ENCODE data around the gene MTHFS. TPM values are rescaled to one million over a fixed set of nuclear protein-coding genes. Genes with fewer than 3 reads are reported as not detected.

Gene MTHFS
- total and polyA plus RNA-seq, 5 donors from 2014 or later: 12.6 to 88.5 (median 78.7) TPM

DNA sequence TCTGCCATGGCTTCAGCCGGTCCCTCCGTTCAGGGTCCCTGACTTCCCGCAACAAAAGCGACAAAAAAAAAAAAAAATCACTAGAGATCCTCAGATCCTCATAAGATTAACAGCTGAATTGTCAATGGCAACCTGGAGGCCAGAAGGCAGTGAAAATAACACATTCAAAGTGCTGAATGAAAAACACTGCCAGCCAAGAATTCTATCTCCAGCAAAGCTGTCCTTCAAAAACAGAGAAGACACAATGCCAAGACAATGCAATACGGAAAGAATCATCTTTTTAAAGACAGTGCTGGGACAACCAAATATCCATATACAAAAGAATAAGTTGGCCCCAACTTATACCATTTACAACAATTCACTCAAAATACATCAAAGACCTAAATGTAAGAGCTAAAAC lies 21.6 kb downstream of the MTHFS start:
- peaks cover 9% of the 10 kb centered on the region for H3K4me1 ChIP-seq (ENCODE audit: control insufficient read depth, insufficient read depth, low read length, poor library complexity, severe bottlenecking)
- Mint-ChIP-seq H3K27me3 (no peaks in the 10 kb centered on the region), H3K4me1 (peaks cover 11 to 26% (median 22%) of the 10 kb centered on the region in 4 donors), H3K4me3 (no peak overlapping the region), H3K9me3 (peaks cover 4 to 54% (median 24%) of the 10 kb centered on the region in 7 donors), H3K27ac (no peak overlapping the region), H3K36me3 (peaks cover 80% of the 10 kb centered on the region)
- peaks cover 37 to 53% of the 10 kb centered on the region in 2 experiments for H3K9me3 ChIP-seq (ENCODE audit: control insufficient read depth in 2 of 2, low read length in 2 of 2)
- ATAC-seq (ENCODE audit: low read depth in 2 of 2) (no peak), DNase-seq (no peak)
- H3K4me3 ChIP-seq (ENCODE audit: low read depth, low read length): no peak overlapping the region
- no peaks in the 10 kb centered on the region for H3K27me3 ChIP-seq (ENCODE audit: control insufficient read depth, insufficient read depth, low read length)
- H3K36me3 ChIP-seq (ENCODE audit: control insufficient read depth, insufficient read depth, low read length): peaks cover 55% of the 10 kb centered on the region
- H3K27ac ChIP-seq (ENCODE audit: insufficient read depth, low read length, poor library complexity, severe bottlenecking): no peak overlapping the region

DNA sequence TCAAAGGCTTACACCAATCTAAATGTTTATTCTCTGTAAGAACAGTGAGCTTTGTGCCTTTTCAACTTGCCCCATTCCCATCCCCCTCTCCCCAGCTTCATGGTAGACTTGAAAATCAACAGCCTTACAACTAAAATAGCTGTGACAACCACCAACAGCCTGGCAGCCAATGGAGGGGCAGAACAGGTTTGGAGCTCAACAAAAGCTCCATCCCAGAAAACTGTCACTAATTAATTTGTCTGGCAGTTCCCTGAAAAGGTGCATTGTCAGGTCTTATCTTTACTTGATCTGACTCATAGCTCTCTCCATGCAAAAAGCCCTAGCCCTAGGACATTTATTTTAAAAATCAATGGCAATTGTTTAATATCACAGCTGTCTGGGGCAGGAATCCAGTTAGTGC lies 22.6 kb downstream of the MTHFS start:
- Histone ChIP-seq H3K4me3 (ENCODE audit: low read depth, low read length) (no peak overlapping the region), H3K4me1 (ENCODE audit: control insufficient read depth, insufficient read depth, low read length, poor library complexity, severe bottlenecking) (peaks cover 9% of the 10 kb centered on the region), H3K27me3 (ENCODE audit: control insufficient read depth, insufficient read depth, low read length) (no peaks in the 10 kb centered on the region), H3K9me3 (ENCODE audit: control insufficient read depth in 2 of 2, low read length in 2 of 2) (peaks cover 35 to 47% of the 10 kb centered on the region in 2 experiments), H3K27ac (ENCODE audit: insufficient read depth, low read length, poor library complexity, severe bottlenecking) (no peak overlapping the region), H3K36me3 (ENCODE audit: control insufficient read depth, insufficient read depth, low read length) (peaks cover 48% of the 10 kb centered on the region)
- no peaks in the 10 kb centered on the region for H3K27me3 Mint-ChIP-seq
- H3K4me3 Mint-ChIP-seq: no peak overlapping the region
- DNase-seq (no peak), ATAC-seq (ENCODE audit: low read depth in 2 of 2) (no peak)
- peaks cover 76% of the 10 kb centered on the region for H3K36me3 Mint-ChIP-seq
- H3K27ac Mint-ChIP-seq: no peak overlapping the region
- H3K9me3 Mint-ChIP-seq: peaks cover 0 to 45% (median 18%) of the 10 kb centered on the region in 7 donors
- peaks cover 12 to 26% (median 23%) of the 10 kb centered on the region in 4 donors for H3K4me1 Mint-ChIP-seq

DNA sequence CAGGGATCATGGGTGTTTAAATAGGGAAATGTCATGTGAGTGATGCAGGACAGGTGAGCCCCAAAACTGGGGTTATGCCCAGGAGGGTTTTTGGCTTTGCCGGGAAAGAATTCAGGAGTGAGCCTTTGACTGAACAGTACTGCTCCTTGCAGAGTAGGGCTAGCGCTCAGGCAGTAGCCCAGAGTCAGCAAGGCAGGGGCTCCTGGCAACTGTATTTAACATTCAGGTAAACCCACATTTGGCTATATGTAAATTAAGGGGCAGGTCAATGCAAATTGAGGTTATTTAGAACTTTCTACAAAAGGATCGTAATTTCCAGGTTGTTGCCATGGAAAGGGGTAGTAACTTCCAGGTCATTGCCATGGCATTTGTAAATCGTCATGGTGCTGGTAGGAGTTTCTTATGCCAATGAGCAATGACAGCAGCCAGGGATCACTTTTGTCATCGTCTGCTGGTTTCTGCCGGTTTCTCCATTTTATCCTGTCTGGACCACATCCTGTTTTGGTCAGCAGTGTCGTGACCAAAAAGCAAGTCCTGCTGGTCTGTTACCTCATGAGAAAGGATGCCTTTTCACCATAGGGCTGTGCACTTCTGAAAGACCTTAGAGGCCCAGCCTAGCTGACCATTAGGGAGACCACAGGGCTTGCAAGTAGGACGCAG lies 24.3 kb downstream of the MTHFS start:
- Histone ChIP-seq H3K27ac (ENCODE audit: insufficient read depth, low read length, poor library complexity, severe bottlenecking) (no peak overlapping the region), H3K4me1 (ENCODE audit: control insufficient read depth, insufficient read depth, low read length, poor library complexity, severe bottlenecking) (peaks cover 9% of the 10 kb centered on the region), H3K4me3 (ENCODE audit: low read depth, low read length) (no peak overlapping the region), H3K9me3 (ENCODE audit: control insufficient read depth in 2 of 2, low read length in 2 of 2) (peaks cover 20 to 29% of the 10 kb centered on the region in 2 experiments), H3K27me3 (ENCODE audit: control insufficient read depth, insufficient read depth, low read length) (no peaks in the 10 kb centered on the region), H3K36me3 (ENCODE audit: control insufficient read depth, insufficient read depth, low read length) (peaks cover 49% of the 10 kb centered on the region)
- Mint-ChIP-seq H3K4me3 (peak overlapping the region in 1 of 4 donors; percentile 55), H3K27ac (peak overlapping the region in 2 of 3 donors; percentile 59 to 73), H3K4me1 (peaks cover 17 to 32% (median 29%) of the 10 kb centered on the region in 4 donors), H3K27me3 (no peaks in the 10 kb centered on the region), H3K36me3 (peaks cover 73% of the 10 kb centered on the region), H3K9me3 (peaks cover 0 to 34% (median 18%) of the 10 kb centered on the region in 7 donors)
- ATAC-seq (ENCODE audit: low read depth in 2 of 2): peak; percentile 40 to 66
- DNase-seq: peak; percentile 9 to 54 (median 31)

DNA sequence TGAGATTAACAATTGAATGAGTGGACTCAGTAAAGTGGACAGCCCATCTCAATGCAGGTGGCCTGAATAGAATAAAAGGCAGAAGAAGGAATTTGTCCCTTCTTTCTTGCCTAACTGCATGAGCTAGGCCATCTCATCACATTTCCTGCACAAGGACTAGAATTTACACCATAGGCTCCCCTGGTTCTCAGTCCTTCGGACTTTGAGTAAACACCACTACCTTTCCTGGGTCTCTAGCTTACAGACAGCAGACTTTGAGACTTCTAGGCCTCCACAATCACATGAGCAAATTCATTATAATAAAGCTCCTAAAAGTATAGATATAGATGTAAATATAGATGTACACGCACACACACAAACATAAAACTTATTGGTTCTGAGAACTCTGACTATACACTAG lies 28.3 kb downstream of the MTHFS start:
- H3K27me3 ChIP-seq (ENCODE audit: control insufficient read depth, insufficient read depth, low read length): no peaks in the 10 kb centered on the region
- peaks cover 35% of the 10 kb centered on the region for H3K36me3 ChIP-seq (ENCODE audit: control insufficient read depth, insufficient read depth, low read length)
- ATAC-seq (ENCODE audit: low read depth in 2 of 2) (no peak), DNase-seq (no peak)
- Mint-ChIP-seq H3K27ac (no peak overlapping the region), H3K27me3 (no peaks in the 10 kb centered on the region), H3K4me1 (peaks cover 17 to 37% (median 27%) of the 10 kb centered on the region in 4 donors), H3K9me3 (peaks cover 0 to 1% (median 0%) of the 10 kb centered on the region in 7 donors), H3K36me3 (peaks cover 59% of the 10 kb centered on the region), H3K4me3 (no peak overlapping the region)
- peaks cover 9% of the 10 kb centered on the region for H3K4me1 ChIP-seq (ENCODE audit: control insufficient read depth, insufficient read depth, low read length, poor library complexity, severe bottlenecking)
- no peaks in the 10 kb centered on the region for H3K9me3 ChIP-seq (ENCODE audit: control insufficient read depth in 2 of 2, low read length in 2 of 2)
- H3K4me3 ChIP-seq (ENCODE audit: low read depth, low read length): no peak overlapping the region
- H3K27ac ChIP-seq (ENCODE audit: insufficient read depth, low read length, poor library complexity, severe bottlenecking): no peak overlapping the region

DNA sequence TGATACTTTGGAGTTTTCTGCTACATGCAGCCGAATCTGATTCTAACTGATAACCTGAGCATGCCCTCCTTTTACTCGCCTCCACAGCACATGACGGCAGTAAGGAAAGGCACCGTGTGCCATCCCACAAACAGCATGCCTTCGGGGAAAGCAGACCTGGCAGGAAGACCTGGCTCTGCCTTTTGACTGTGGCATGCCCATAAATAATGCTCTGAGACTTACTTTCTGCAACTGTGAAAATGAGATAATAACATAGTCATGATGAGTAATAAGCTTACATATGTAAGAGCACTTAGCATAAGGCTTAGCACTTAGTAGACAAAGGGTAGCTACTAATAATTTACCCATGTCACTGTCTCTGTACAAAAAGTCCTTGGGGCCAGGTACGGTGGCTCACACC lies 32.9 kb downstream of the MTHFS start:
- Mint-ChIP-seq H3K27me3 (no peaks in the 10 kb centered on the region), H3K9me3 (peaks cover 0 to 1% (median 0%) of the 10 kb centered on the region in 7 donors), H3K4me3 (no peak overlapping the region), H3K36me3 (peaks cover 44% of the 10 kb centered on the region), H3K27ac (no peak overlapping the region), H3K4me1 (peaks cover 13 to 41% (median 19%) of the 10 kb centered on the region in 4 donors)
- H3K4me3 ChIP-seq (ENCODE audit: low read depth, low read length): no peak overlapping the region
- ATAC-seq (ENCODE audit: low read depth in 2 of 2): no peak
- H3K9me3 ChIP-seq (ENCODE audit: control insufficient read depth in 2 of 2, low read length in 2 of 2): no peaks in the 10 kb centered on the region
- no peak overlapping the region for H3K27ac ChIP-seq (ENCODE audit: insufficient read depth, low read length, poor library complexity, severe bottlenecking)
- DNase-seq: no peak
- H3K27me3 ChIP-seq (ENCODE audit: control insufficient read depth, insufficient read depth, low read length): no peaks in the 10 kb centered on the region
- H3K36me3 ChIP-seq (ENCODE audit: control insufficient read depth, insufficient read depth, low read length): peaks cover 23% of the 10 kb centered on the region
- no peaks in the 10 kb centered on the region for H3K4me1 ChIP-seq (ENCODE audit: control insufficient read depth, insufficient read depth, low read length, poor library complexity, severe bottlenecking)

DNA sequence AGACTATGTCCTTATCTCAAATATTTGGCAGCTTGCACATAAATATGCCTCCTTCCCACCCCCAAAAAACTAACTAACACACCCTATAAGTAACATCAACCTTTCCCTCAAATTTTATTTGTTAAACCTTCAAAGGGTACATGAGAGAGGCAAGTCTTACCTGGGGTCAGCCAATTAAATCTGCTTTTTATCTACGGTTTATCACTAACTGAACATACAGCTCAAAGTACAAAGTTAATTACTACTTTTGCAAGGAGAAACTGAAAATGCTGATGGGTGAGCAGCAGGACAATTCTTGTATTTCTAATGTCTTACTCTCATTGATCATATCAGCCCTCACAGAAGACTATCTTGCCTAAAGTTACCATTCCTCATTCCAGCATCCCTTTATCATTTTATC lies 34.6 kb downstream of the MTHFS start:
- Histone ChIP-seq H3K9me3 (ENCODE audit: control insufficient read depth in 2 of 2, low read length in 2 of 2) (no peaks in the 10 kb centered on the region), H3K36me3 (ENCODE audit: control insufficient read depth, insufficient read depth, low read length) (peaks cover 12% of the 10 kb centered on the region), H3K4me3 (ENCODE audit: low read depth, low read length) (no peak overlapping the region), H3K27me3 (ENCODE audit: control insufficient read depth, insufficient read depth, low read length) (no peaks in the 10 kb centered on the region), H3K4me1 (ENCODE audit: control insufficient read depth, insufficient read depth, low read length, poor library complexity, severe bottlenecking) (no peaks in the 10 kb centered on the region), H3K27ac (ENCODE audit: insufficient read depth, low read length, poor library complexity, severe bottlenecking) (no peak overlapping the region)
- H3K36me3 Mint-ChIP-seq: peaks cover 32% of the 10 kb centered on the region
- DNase-seq (no peak), ATAC-seq (ENCODE audit: low read depth in 2 of 2) (no peak)
- peaks cover 0 to 1% (median 0%) of the 10 kb centered on the region in 7 donors for H3K9me3 Mint-ChIP-seq
- H3K27ac Mint-ChIP-seq: no peak overlapping the region
- no peaks in the 10 kb centered on the region for H3K27me3 Mint-ChIP-seq
- H3K4me1 Mint-ChIP-seq: peaks cover 13 to 36% (median 21%) of the 10 kb centered on the region in 4 donors
- no peak overlapping the region for H3K4me3 Mint-ChIP-seq

DNA sequence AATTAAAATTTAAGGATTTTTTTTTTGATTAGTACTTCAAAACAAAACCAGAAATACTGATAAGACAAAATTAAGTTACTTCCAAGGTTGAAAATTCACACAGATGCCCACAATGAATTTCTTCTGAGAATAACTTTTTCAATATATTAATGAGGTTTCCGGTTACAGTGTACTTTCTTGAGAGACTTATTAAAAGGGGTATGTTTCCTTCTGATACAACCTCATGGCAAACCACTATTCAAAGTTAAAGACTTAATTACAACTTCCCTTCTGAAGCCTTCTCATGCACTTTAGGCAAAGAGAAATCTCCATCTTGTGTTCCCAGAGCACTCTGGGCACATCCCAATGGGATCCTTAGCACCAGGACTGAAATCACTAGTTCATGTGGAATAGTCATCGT lies 36.2 kb downstream of the MTHFS start:
- Mint-ChIP-seq H3K36me3 (peaks cover 30% of the 10 kb centered on the region), H3K27ac (no peak overlapping the region), H3K4me1 (peaks cover 13 to 34% (median 25%) of the 10 kb centered on the region in 4 donors), H3K27me3 (no peaks in the 10 kb centered on the region), H3K9me3 (peaks cover 0 to under 1% (median 0%) of the 10 kb centered on the region in 7 donors), H3K4me3 (no peak overlapping the region)
- peaks cover 5% of the 10 kb centered on the region for H3K36me3 ChIP-seq (ENCODE audit: control insufficient read depth, insufficient read depth, low read length)
- H3K27me3 ChIP-seq (ENCODE audit: control insufficient read depth, insufficient read depth, low read length): no peaks in the 10 kb centered on the region
- ATAC-seq (ENCODE audit: low read depth in 2 of 2) (no peak), DNase-seq (no peak)
- no peaks in the 10 kb centered on the region for H3K9me3 ChIP-seq (ENCODE audit: control insufficient read depth in 2 of 2, low read length in 2 of 2)
- no peak overlapping the region for H3K4me3 ChIP-seq (ENCODE audit: low read depth, low read length)
- H3K27ac ChIP-seq (ENCODE audit: insufficient read depth, low read length, poor library complexity, severe bottlenecking): no peak overlapping the region
- no peaks in the 10 kb centered on the region for H3K4me1 ChIP-seq (ENCODE audit: control insufficient read depth, insufficient read depth, low read length, poor library complexity, severe bottlenecking)

DNA sequence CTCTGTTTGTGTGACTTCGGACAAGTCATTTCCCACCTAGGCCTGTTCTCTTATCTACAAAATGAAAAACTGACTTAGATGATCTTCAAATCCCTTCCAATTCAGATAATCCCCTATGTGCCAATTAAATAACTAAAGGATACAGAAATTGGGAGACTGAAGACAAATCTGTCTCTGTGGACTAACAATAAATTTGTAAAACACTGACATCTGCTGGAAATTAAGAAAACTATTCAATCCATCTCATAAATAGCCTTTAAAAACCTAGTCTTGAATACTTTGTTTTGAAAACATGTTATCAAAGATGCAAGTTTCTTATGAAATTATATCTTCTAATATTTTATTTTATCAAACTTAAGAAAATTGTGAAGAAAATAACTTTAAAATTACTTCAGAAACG lies 38.3 kb downstream of the MTHFS start:
- Mint-ChIP-seq H3K27me3 (no peaks in the 10 kb centered on the region), H3K9me3 (no peaks in the 10 kb centered on the region), H3K27ac (no peak overlapping the region), H3K4me1 (peaks cover 13 to 38% (median 31%) of the 10 kb centered on the region in 4 donors), H3K4me3 (no peak overlapping the region), H3K36me3 (peaks cover 29% of the 10 kb centered on the region)
- no peaks in the 10 kb centered on the region for H3K9me3 ChIP-seq (ENCODE audit: control insufficient read depth in 2 of 2, low read length in 2 of 2)
- H3K27ac ChIP-seq (ENCODE audit: insufficient read depth, low read length, poor library complexity, severe bottlenecking): no peak overlapping the region
- ATAC-seq (ENCODE audit: low read depth in 2 of 2): no peak
- no peaks in the 10 kb centered on the region for H3K4me1 ChIP-seq (ENCODE audit: control insufficient read depth, insufficient read depth, low read length, poor library complexity, severe bottlenecking)
- no peak for DNase-seq
- H3K4me3 ChIP-seq (ENCODE audit: low read depth, low read length): no peak overlapping the region
- H3K36me3 ChIP-seq (ENCODE audit: control insufficient read depth, insufficient read depth, low read length): no peaks in the 10 kb centered on the region
- H3K27me3 ChIP-seq (ENCODE audit: control insufficient read depth, insufficient read depth, low read length): no peaks in the 10 kb centered on the region
